Activated CD4-positive, alpha-beta T cell treated with anti-CD3 and anti-CD28 coated beads, Interleukin-2, Interleukin-6, amounts not matched to agents 100 ng/mL and 50 ng/mL, durations not matched to agents 16 hours and 8 hours (primary cell): ENCODE results near the gene COBL.

Experiments used
- DNase-seq: peaks from one replicate; pipeline ENCODE4 v3.0.0-alpha.2; 2020

Gene COBL

DNA sequence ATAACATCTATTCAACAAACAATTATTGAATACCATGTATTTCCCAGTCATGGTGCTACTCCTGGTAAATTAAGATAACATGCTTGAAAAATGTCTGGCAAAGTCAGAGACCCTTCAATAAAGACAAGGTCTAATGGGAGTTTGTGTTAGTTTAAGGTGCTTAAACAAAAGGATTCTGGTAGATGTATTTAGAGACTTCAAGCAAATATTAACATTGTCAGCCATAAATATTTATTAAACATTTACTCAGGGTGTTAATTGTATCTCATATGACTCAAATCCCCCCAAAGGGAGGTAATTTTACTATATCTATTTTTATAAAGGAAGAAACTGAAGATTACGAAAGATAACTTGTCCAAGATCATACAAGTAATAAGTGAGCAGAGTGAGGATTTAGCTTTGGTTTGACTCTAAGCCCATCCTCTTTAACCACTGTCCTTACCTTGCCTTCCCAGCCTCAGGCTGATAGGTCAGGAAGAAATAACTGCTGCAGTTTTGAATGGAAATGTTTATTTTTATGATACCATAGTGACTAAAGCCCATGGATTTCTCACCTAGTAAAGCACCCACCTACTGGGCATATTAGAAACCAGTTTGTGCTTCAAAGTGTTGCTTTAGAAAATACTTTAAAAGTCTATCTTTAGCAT, 215.4 kb downstream of the COBL start:
- no peak for DNase-seq

GRCh38 chr7:51090411-51090810, 226.2 kb downstream of the COBL start:
- DNase-seq = no peak

DNA sequence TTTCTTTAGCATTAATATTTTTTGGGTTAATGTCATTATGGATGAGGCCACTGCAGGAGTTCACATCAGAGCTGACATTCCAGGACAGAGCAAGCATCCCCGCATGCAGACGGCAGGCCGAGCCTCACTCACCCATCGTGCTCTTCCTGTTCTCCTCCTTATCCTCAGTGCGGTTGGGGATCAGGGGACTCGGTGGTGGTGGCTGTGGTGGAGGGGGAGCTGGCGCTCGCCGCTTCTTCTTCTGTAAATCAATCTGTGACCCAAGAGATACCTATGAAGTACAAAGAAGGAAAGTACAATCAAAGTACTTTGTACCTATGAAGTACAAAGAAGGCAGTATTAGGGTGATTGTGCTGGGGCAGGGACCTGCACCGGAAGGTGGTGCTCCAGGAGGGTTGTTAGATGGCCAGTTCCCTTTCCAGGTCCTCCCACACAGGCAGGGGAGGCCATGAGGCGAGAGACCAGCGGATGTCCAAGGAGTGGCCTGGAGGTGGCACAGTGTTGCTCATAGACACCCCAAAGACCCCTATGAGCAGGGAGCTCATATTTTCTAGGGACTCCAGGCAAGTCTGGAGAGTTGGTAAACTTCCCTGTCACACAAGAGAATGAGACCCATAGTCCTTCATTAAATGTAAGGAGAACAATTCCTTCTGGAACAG, 231.4 kb downstream of the COBL start:
- DNase-seq = no peak

GRCh38 chr7:51084121-51084520, 232.5 kb downstream of the COBL start:
- DNase-seq = no peak

- no peak for DNase-seq
Measured at GRCh38 chr7:51082940-51083533, 233.6 kb downstream of the COBL start.

DNA sequence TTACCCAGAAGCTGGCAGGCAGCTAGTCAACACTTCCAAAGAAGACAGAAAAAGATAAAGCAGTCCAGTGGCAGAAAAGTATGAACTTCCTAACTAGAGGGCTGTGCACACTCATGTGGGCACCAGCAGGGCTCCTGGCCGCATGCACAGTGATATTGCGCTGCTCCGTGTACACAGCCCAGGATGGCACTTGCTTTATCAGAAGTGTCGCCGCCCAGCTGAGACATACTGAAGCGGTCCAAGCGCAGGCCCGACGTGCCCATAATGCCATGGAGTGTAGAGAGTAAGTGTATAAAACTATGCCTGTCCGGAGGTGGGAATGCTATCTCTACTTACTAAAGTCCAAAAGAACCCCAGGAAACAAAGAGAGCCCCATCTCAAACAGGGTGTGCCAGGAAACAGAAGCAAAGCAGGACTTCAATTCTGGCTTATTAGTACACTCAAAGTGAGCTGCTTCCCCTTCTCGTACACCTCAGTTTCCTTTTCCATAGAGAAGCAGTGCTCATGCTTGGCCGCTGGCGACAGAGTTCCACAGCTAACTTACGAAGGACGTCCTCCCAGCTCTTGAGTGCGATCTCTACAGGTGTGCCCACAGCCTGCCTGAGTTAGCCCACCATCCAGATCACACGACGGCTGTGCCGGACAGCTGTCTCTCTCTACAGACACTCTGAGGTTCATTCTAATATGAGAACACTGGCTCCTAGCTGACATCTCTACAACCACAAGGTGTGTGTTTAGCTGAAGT, 234.3 kb downstream of the COBL start:
- DNase-seq = no peak

DNA sequence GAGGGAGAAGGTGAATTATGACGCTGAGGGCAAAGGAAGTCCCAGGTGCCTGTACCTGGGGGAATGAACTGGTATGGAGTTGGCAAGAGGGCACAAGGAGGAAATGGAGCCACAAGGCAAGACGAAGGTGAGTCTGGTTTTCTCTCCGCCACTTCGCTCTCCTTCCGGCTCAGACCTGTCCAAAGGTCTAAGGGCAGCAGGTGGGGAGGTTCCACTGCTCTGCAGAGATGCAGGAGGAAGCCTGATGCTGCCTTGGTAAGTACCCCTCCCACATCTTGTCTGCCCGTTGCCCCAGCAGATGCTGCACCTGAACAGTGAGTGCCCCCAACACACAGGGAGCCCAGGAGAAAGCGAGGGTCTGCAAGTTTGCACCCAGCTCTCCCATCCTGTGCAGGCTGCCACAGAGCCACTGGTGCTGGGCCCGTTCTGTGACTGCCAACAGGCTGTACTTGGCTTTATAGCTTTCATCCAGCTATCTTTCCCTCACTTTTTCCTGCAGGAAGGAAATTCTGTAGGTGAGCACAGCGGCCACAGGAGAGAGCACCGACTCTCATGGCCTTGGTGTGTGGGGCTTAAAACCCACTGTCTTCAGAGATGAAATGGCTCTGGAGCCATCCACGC, 235.2 kb downstream of the COBL start:
- no peak for DNase-seq

- DNase-seq = no peak
Measured at GRCh38 chr7:51080622-51081269, 235.9 kb downstream of the COBL start.

DNA sequence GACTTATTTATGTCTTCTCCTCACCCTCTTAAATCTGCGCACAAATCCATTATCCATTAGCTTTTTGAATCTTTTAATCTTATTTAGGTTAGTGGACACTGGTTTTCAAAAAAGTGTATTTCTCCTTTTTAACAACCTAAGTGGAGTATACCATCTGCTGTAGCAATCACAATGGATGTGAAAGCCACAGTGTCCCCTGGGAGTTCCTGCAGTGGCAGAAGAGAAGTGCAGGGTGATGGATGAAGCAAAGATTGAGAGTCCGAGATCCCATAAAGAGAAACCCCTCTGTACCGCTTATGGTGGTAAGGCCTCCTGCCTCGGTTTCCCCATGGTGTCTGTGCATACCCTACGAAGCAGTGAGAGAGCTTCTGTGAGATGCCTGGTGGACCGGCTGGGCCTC, 236.4 kb downstream of the COBL start:
- no peak for DNase-seq

GRCh38 chr7:51079494-51079893, 237.1 kb downstream of the COBL start:
- no peak for DNase-seq

DNA sequence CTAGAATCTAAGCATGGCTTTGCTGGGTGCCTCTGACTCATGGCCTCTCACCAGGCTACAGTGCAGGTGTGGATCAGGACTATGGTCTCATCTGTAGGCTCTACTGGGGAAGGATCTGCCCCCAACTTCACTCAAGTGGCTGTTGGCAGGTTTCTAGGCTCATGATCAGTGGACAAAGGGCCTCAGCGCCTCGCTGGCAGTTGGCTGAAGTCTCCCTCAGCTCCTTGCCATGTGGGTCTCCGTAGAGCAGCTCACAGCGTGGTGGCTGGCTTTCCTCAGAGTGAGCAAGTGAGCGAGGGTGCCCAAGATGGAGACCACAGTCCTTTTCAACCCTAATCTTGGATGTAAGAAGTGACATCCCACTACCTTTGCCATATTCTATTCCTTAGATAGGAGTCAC, 238.0 kb downstream of the COBL start:
- no peak for DNase-seq

DNA sequence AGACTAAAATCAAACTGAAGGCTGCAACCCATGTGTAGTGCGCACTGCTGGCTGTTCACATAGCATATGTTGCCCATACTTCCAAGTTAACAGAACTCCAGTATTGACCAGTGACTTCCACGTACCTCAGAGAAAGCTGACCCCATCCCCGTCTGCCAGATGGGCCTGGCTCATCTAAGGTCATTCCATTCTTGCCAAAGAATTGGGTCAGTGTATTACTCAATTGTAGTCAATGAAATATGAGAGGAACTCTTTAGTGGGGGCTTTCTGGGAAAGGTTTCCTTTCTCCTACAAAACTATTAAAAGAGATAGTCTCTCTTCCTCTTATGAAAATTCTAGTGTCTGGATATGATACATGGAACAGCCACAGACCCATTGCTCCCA, 238.6 kb downstream of the COBL start:
- no peak for DNase-seq

GRCh38 chr7:51077316-51077986, 239.2 kb downstream of the COBL start:
- no peak for DNase-seq

DNA sequence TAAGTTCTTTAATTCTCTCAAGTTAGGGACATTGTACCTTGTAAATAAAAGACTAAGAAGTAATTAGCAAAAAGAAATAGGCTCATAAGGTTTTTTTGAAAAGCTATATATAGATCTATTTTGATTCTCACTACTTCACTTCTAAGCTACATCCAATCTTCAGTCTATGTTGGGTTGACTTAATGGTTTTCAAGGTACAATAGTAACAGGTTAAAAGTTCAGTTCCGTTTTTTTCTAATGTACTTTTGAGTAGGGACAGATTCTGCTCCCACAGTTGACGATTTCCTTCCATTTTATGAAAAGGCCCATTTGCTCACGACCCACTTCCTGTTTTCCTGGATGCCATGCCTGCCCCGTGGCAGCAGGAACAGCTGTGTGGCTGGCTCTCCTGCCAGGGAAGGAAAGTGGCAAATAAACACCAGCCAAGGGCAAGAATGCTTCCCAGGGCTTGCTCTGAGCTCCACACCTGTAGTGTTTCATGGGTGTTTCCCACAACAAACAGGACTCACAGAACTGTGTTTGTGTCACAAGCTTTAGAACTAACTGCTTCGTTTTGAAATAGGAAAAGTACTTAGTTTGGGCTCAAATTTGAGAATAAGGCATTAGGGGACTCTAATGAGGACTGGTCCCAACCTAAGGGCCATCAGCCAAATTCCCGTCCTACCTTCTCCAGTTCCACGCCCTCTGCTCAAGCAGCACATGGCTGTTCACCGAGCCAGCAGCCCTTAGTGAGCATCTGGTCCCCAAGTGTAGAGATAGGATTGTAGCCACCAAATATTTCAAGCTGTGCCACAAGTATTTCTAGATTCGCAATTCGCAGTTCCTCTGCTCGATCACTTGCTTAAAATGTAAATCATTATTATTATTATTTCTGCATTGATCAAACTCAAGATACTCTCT, 240.7 kb downstream of the COBL start:
- no peak for DNase-seq

- DNase-seq = no peak
Measured at GRCh38 chr7:51073171-51073570, 243.4 kb downstream of the COBL start.

DNA sequence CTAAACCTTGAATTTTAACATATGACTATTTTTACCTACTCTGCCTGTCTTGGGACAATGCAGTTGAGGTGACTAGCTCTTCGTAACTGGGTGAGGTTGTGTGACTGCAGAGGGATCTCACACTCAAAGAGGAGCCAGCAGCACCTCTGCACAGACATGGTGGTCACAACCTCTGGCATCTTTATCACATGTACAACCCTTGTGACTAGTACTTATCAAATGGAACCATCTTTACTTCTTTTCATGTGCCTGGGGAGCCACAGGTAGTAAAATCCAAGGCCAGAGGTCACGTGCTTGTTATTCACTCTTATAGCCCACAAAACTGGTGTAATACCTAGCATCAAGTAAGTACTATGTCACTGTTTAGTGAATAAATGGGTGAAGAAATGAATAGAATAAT, 244.3 kb downstream of the COBL start:
- DNase-seq = no peak

- DNase-seq = no peak
Measured at GRCh38 chr7:51071427-51071826, 245.2 kb downstream of the COBL start.

- DNase-seq = no peak
Measured at GRCh38 chr7:51070151-51070550, 246.5 kb downstream of the COBL start.

DNA sequence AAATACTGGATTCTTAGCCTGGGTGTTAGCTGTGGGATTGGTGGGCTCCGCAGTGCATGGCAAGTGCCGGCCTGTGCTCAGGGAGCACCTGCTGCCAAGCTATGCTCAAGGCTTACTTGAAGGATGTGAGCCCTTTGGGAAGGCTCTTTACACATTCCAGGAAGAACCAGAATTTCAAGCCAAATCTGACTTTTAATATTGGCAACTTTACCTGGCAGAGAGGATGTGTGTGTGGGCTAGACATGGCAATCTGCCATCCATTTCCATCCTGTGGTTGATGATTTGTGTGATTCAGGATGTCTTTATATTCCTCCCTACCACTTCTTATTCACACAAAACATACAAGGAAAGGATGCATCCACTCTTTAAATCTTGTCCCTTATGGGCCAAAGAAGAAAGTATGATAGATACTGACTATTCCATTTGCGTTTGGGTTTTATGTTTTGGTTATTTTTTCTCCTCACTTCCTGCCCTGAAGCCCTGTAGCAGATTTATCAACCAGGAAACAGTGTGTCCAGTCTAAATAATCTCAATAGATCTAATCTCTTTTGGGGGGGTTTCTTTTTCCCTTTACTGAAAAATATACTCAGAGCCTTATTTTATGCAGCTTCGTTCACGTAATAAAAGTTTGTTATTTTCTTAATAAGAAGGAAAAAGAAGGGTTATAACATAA, 247.1 kb downstream of the COBL start:
- DNase-seq = no peak

DNA sequence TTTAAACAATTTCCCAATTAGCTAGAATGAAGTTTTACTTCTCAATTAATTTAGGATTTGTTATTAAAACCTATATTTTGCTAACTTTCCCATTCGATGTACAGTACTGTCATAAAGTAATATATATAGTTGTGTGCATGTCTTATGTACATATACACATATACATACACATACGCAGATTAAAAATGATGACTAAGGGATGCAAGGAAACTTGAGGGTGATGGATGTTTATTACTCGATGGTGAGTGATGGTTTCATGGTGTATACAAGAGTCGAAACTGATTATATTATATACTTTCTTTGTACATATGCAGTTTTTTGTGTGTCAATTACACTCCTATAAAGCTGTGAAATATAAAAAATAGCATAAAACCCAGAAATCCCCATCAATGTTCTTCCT, 248.2 kb downstream of the COBL start:
- DNase-seq = no peak

DNA sequence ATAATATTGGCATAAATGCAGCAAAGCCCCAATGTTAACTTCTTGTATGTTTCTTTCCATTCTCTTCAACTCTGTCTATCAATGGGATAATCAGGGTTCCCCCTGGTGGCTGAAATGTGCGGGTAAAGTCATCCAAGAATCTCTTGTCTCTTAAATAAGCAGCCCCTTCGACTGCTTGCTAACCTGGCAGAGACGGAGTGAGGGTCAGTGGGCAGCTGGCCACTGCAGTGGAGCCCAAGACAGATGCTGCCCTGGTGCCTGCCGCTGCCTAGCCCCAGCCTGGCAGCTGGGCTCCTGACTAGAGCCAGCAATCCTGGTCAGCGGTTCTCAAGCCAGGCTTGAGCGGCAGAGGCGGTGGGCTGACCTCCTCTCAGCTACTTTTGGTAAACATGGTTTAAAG, 248.9 kb downstream of the COBL start:
- DNase-seq = peak; percentile 60
